Stimulated activated CD4-positive, alpha-beta T cell treated with anti-CD3 and anti-CD28 coated beads, Interleukin-15, amount 100 ng/mL, for 1 hour (primary cell): Measurements from ENCODE around the gene ROBO3.

Source experiments
- DNase-seq, 2 donors: peaks; one replicate each; pipeline ENCODE4 v3.0.0-alpha.2; 2020; ENCODE audit warnings: low read depth in 1 of 2, low spot score in 1 of 2

Gene ROBO3

GRCh38 chr11:124842305-124842704 is 22.9 kb upstream of the ROBO3 start:
- no peak for DNase-seq

- no peak for DNase-seq
Observed at GRCh38 chr11:124843616-124843910, 21.7 kb upstream of the ROBO3 start.

- DNase-seq: no peak
Observed at GRCh38 chr11:124844664-124845079, 20.6 kb upstream of the ROBO3 start.

- no peak for DNase-seq
Observed at GRCh38 chr11:124846070-124846673, 19.1 kb upstream of the ROBO3 start.

DNA sequence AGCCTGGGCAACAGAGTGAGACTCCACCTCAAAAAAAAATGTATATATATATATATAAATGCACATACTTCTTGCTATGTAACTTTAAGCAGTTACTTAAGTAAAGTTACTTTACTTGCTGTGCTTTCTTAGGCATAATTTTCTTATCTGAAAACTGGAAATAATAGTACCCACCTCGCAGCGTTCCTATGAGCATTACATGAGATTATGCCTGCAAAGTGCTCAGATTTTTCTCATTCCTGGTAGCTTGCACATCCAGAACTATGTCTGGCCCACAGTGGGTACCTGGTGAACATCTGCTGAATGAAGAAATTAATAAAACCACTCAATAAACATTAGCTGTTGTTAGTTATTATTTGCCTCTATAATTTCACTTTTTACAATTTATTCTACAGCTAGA is 6.1 kb upstream of the ROBO3 start:
- no peak for DNase-seq

DNA sequence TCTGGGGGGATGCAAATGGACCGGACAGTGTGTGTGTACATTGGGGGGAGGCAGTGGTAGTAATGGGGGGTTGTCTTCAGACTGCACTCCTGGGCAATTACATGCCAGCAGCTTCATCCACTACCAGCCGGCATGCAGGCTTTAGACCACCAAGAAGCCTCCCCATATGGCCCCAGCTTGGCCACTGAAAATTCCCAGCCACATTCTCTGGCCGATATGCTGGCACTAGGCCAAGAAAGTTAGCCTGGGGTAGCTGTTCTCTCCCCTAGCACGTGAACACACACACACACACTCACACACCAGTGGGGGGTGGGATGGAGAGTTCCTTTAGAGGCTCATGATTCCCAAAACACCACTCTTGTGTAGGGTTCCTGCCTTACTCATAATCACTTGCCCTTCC is 3.6 kb upstream of the ROBO3 start:
- no peak for DNase-seq

- DNase-seq: no peak
Observed at GRCh38 chr11:124863137-124863825, 2.0 kb upstream of the ROBO3 start.

DNA sequence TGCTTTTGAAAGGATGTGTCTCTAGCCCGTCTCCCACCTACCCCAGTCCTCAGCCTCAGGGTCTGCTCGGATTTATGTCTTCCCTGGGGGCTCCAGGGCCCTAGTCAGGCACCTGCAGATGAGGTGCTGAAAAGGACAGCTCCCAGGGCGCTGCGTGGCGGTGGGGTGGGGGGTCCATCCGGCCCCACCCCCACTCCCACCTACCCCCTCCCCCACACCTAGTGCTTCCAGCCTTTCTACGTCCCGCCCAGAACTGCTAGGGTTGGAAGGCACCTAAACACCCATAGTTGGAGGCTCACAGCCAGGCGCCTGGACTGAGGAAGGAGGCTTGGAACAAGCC is 1.4 kb upstream of the ROBO3 start:
- no peak for DNase-seq

- no peak for DNase-seq
Observed at GRCh38 chr11:124864176-124864891, 898 bp upstream of the ROBO3 start.

- DNase-seq: no peak
Observed at GRCh38 chr11:124864892-124865180, 396 bp upstream of the ROBO3 start.

- DNase-seq: peak in 1 of 2 donors; percentile 38
Observed at GRCh38 chr11:124865902-124866851, 945 bp downstream of the ROBO3 start.

GRCh38 chr11:124867700-124868099 is 2.5 kb downstream of the ROBO3 start:
- DNase-seq: no peak

DNA sequence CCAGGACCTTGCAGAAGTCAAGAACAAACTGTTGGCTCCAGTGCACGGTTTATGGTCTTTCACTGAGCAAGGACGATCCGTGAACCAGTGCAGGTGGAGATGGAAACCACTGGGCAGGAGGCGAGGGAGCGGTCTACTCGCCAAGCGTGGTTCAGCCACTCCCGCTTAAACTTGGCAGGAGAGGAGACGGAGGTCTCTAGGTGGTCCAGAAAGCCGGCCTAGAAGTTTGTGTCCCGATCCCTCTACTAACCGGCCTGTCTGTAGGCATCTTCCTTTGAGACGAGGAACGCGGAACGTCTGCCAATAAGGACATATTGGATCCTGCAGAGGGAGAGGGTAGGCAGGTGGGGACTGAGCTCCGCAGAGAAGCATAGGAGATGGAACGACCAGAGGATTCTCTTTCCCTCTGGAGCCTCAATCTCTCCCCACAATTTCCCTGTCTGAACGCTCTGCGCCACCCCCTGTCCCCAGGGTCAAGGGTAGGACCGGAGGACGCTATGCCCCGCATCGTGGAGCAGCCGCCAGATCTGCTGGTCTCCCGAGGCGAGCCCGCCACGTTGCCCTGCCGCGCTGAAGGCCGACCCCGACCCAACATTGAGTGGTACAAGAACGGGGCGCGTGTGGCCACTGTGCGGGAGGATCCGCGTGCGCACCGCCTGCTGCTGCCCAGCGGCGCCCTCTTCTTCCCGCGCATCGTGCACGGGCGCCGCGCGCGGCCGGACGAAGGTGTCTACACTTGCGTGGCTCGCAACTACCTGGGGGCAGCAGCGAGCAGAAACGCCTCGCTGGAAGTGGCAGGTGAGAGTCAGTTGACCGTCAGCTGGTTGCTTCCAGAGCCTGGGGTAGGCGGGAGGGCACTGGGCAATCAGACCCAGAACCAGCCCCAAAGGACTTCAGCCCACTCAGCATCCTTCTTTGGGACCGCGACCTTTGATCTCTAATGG is 3.4 kb downstream of the ROBO3 start:
- no peak for DNase-seq

DNA sequence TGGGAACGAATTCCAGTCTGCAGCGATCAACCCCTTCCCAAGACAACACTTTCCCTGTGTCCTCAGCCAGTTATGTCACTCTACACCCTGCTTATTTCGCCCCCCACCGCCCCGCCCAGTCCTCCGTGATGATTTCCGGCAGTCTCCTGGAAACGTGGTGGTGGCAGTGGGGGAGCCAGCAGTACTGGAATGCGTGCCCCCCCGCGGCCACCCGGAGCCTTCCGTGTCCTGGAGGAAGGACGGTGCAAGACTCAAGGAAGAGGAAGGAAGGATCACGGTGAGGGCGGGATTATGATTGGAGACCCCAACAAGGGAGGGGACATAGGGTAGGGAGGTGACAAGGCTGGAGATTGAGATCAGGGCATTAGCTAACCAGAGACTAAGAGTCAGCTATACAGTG is 4.1 kb downstream of the ROBO3 start:
- DNase-seq: no peak

GRCh38 chr11:124869856-124870387 is 4.7 kb downstream of the ROBO3 start:
- DNase-seq: no peak

- no peak for DNase-seq
Observed at GRCh38 chr11:124870430-124870829, 5.2 kb downstream of the ROBO3 start.

DNA sequence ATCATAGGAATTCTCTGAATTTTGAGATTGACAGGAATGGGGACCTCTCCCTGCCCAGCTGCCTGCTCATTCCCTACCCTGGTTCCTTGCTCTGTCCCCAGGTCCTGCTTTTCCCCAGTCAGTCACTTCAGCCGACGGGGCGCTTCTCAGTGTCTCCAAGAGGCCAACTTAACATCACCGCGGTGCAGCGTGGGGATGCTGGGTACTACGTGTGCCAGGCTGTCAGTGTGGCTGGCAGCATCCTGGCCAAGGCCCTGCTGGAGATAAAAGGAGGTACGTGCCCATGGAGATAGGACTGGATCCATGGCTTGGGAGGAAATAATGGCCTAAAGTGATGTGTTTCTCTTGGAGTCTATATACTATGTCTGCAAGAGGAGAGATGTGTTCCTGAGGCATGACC is 7.0 kb downstream of the ROBO3 start:
- no peak for DNase-seq

DNA sequence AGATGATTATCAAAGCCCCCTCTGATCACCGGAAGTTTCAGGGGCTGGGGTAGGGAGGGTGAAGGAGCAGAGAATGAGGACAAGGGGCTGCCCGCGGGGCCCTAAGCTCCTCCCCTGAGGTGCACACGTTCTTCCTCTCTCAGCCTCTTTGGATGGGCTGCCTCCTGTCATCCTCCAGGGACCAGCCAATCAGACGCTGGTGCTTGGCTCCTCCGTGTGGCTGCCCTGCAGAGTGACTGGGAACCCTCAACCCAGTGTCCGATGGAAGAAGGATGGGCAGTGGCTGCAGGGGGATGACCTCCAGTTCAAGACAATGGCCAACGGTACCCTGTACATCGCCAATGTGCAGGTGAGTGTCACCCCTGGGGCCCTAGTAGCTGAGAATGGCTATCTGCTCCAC is 7.5 kb downstream of the ROBO3 start:
- no peak for DNase-seq

DNA sequence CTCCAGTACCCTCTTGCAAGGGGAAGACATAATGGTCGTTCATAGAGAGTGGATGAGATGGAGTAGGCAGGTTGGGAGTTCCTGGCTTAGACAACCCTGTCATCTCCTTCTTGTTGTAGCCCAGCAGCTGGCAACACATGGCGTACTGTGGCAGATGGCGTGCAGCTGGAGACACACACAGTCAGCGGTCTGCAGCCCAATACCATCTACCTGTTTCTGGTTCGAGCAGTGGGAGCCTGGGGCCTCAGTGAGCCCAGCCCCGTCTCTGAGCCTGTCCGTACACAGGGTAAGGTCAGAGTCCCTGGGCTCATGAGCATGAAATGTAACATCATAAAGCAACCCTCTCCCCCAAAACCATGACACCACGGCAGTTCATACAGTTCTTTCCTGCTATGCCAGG is 8.7 kb downstream of the ROBO3 start:
- no peak for DNase-seq

GRCh38 chr11:124874571-124875255 is 9.5 kb downstream of the ROBO3 start:
- DNase-seq: no peak
